ENCODE measurements around the gene NFE2L3. TPM values are rescaled to one million over a fixed set of nuclear protein-coding genes. Genes with fewer than 3 reads are reported as not detected.
A peak's percentile ranks its signal among the peaks of the same experiment; 100 is the strongest.

NFE2L3 gene
- total and polyA plus RNA-seq, 2 of the 8 experiments (the other 6 are each of a cell fraction or from before 2014, with no cell fraction given): 64.9 to 76.5 TPM

- Histone ChIP-seq H3K4me3 (ENCODE audit: extremely low read depth in 1 of 4, insufficient read depth in 2 of 4, low read depth in 3 of 4, low read length in 4 of 4) (no peak overlapping the region), H3K79me1 (ENCODE audit: low read depth, low read length) (no peaks in the 10 kb centered on the region), H3K9ac (replicated peaks in 1 of 4; ENCODE audit: extremely low read depth in 1 of 4, low read depth in 3 of 4, low read length in 3 of 4) (no peak overlapping the region), H3K14ac (ENCODE audit: insufficient read length) (no peak overlapping the region), H3K4me2 (ENCODE audit: insufficient read depth in 1 of 2, low read depth in 2 of 2, low read length in 2 of 2) (no peak overlapping the region), H3K18ac (ENCODE audit: extremely low read depth, low read length) (no peak overlapping the region), H2BK15ac (ENCODE audit: low read length) (no peak overlapping the region), H4K5ac (ENCODE audit: insufficient read length, low read depth, low read length) (no peak overlapping the region), H4K20me1 (replicated peaks in 1 of 2; ENCODE audit: control insufficient read depth in 1 of 2, insufficient read depth in 2 of 2, low read length in 2 of 2) (peaks cover 22 to 25% of the 10 kb centered on the region in 2 experiments), H2BK20ac (ENCODE audit: low read length) (no peak overlapping the region), H3K23me2 (ENCODE audit: low read depth, low read length) (no peaks in the 10 kb centered on the region), H3K9me3 (ENCODE audit: insufficient read depth in 2 of 2, low read depth in 1 of 2, low read length in 1 of 2) (no peaks in the 10 kb centered on the region), H2BK120ac (replicated peaks; ENCODE audit: low read depth, low read length) (no peak overlapping the region), H2AFZ (ENCODE audit: low read length) (no peak overlapping the region), H2BK5ac (ENCODE audit: low read depth, low read length) (no peak overlapping the region), H4K8ac (ENCODE audit: extremely low read depth, insufficient read depth, low read length) (no peak overlapping the region; the same call in 1 of the 2 replicates), H3K23ac (ENCODE audit: insufficient read length) (no peak overlapping the region), H3K56ac (replicated peaks; ENCODE audit: insufficient read length, low read depth, low read length) (no peak overlapping the region), H4K91ac (replicated peaks; ENCODE audit: insufficient read length, low read length) (no peak overlapping the region), H3K79me2 (ENCODE audit: control insufficient read depth in 1 of 2, insufficient read depth in 2 of 2, low read length in 2 of 2) (peaks cover 0 to 38% of the 10 kb centered on the region in 2 experiments; a peak in 3 of 4 replicates), H3K27ac (ENCODE audit: low read depth, low read length) (no peak overlapping the region), H3K27me3 (replicated peaks in 1 of 4; ENCODE audit: control insufficient read depth in 3 of 4, extremely low read depth in 1 of 4, insufficient read depth in 3 of 4, low read length in 3 of 4) (no peaks in the 10 kb centered on the region), H3K4me1 (replicated peaks in 1 of 4; ENCODE audit: control insufficient read depth in 3 of 4, insufficient read depth in 4 of 4, low read length in 3 of 4) (peaks cover 0 to 2% (median 0%) of the 10 kb centered on the region in 4 experiments; a peak in 1 of 7 replicates), H2BK12ac (ENCODE audit: low read depth, low read length) (no peak overlapping the region), H3K36me3 (ENCODE audit: control insufficient read depth in 2 of 4, insufficient read depth in 4 of 4, low read length in 3 of 4) (peaks cover 46 to 76% (median 66%) of the 10 kb centered on the region in 4 experiments), H3K4ac (replicated peaks; ENCODE audit: insufficient read length, low read depth, low read length) (no peak overlapping the region), H2AK5ac (ENCODE audit: low read depth, low read length) (no peak overlapping the region)
- POLR2A ChIA-PET (ENCODE audit: partially characterized antibody): interaction anchor here (0.9 to 17.3 kb wide), 14 partner anchors 7 to 297 kb away, joined by 3 to 578 read pairs (median 24); partner anchors contain the start of genes CBX3 and HNRNPA2B1
- TF ChIP-seq POLR2AphosphoS5 (IDR thresholded peaks at IDR 0.05; ENCODE audit: low read depth, low read length): peak; percentile 82
- TF ChIP-seq USF2 (IDR thresholded peaks at IDR 0.05; ENCODE audit: low read length): no peak
- TF ChIP-seq CTCF (IDR thresholded peaks at IDR 0.05; ENCODE audit: control extremely low read depth in 1 of 3, insufficient read depth in 1 of 3, low read depth in 1 of 3, low read length in 3 of 3): no peak
- TF ChIP-seq SUZ12 (IDR thresholded peaks at IDR 0.05; ENCODE audit: low read length): no peak
- TF ChIP-seq SIRT6 (IDR thresholded peaks at IDR 0.05; ENCODE audit: low read length): peak; percentile 64
- TF ChIP-seq POLR2A (IDR thresholded peaks at IDR 0.05; ENCODE audit: control extremely low read depth in 1 of 2, low read depth in 2 of 2, low read length in 2 of 2): peak; percentile 72 to 78
- TF ChIP-seq BACH1 (IDR thresholded peaks at IDR 0.05; ENCODE audit: low read length): no peak
- TF ChIP-seq NRF1 (IDR thresholded peaks at IDR 0.05; ENCODE audit: low read depth, low read length): 0 out of 2 replicates have a peak, but pooled peaks have one; percentile 25
- CTCF ChIA-PET (ENCODE audit: partially characterized antibody): interaction anchor here (1.1 to 4.7 kb wide), 2 partner anchors 11 to 297 kb away, joined by 3 to 21 read pairs; partner anchors contain the start of gene CBX3
- WGBS, 2 experiments (ENCODE audit: extremely low coverage in 1 of 2, insufficient coverage in 1 of 2, insufficient read length in 1 of 2, insufficient replicate concordance in 2 of 2, low coverage in 1 of 2, low lambda C conversion rate in 2 of 2, missing lambda C conversion rate in 1 of 2): 81% methylated on average over 1 of the region's 1 CpG; no CpG with 5 or more reads in 1 of the 2 experiments
- no peak for DNase-seq (ENCODE audit: low read depth in 1 of 2, low spot score in 2 of 2)
- no peak for FAIRE-seq
These were observed 38.4 kb downstream of the NFE2L3 start for GRCh38 chr7:26190417-26190869.
